Measurements from ENCODE around the gene KITLG.
"Not testable (repeated sequence)": the region's sequence is repeated elsewhere in the genome, so short reads cannot be mapped to it uniquely, and the experiment has no call there.

Gene KITLG

GRCh38 chr12:88509347-88509746 is 70.9 kb downstream of the KITLG start:
- no peaks in the 10 kb centered on the region for H3K36me3 Mint-ChIP-seq
- H3K4me3 Mint-ChIP-seq = no peak overlapping the region
- H3K9me3 Mint-ChIP-seq = no peaks in the 10 kb centered on the region
- H3K27ac Mint-ChIP-seq = no peak overlapping the region
- no peaks in the 10 kb centered on the region for H3K4me1 Mint-ChIP-seq
- DNase-seq (ENCODE audit: low spot score in 2 of 2) (no peak), ATAC-seq (ENCODE audit: low read depth) (no peak)
- no peaks in the 10 kb centered on the region for H3K27me3 Mint-ChIP-seq

GRCh38 chr12:88507851-88508250 is 72.4 kb downstream of the KITLG start:
- not testable (repeated sequence) for H3K27ac Mint-ChIP-seq; ATAC-seq (ENCODE audit: low read depth); H3K36me3 Mint-ChIP-seq; H3K27me3 Mint-ChIP-seq; H3K4me1 Mint-ChIP-seq; H3K9me3 Mint-ChIP-seq; DNase-seq (ENCODE audit: low spot score in 2 of 2); H3K4me3 Mint-ChIP-seq

DNA sequence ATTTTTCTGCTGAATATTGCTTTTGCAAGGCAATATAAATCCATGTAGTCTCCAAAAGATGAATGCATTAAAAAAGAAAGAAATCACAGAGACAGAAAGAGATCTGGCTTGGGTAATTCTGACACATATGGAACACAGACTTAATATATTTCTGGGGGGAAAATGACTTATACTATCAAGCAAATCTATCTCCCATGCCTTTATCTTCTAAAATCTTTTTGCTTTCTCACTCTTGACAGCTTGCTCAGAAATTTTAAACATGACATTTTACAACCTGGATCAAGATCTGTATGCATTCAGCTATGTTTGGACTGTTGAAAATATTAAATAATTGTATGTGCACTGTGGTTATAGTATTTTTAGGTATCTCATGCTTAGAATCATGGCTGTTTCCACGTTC is 73.0 kb downstream of the KITLG start:
- H3K27ac Mint-ChIP-seq = no peak overlapping the region
- no peak overlapping the region for H3K4me3 Mint-ChIP-seq
- no peaks in the 10 kb centered on the region for H3K27me3 Mint-ChIP-seq
- H3K36me3 Mint-ChIP-seq = no peaks in the 10 kb centered on the region
- H3K9me3 Mint-ChIP-seq = no peaks in the 10 kb centered on the region
- ATAC-seq (ENCODE audit: low read depth) = no peak
- H3K4me1 Mint-ChIP-seq = no peaks in the 10 kb centered on the region
- no peak for DNase-seq (ENCODE audit: low spot score in 2 of 2)

DNA sequence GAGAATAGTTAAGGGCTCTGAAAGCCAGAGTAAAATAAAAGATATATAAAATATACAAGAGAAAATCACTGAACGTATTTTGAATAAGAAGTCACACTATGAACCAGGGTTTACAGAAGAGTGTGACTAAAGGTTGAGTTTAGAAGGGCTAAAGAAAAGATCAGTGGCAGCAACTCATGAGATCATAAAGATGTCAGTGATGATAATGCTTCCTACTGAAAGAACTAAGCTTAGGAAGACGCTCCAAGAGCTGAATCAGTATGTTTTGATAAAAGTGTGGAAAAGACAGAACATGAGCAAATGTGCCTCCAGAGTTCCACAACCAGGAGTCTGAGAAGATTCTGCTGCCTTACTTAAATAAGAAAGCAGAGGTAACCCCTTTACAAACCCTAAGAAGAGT is 74.6 kb downstream of the KITLG start:
- Mint-ChIP-seq H3K27ac (no peak overlapping the region), H3K4me3 (no peak overlapping the region), H3K4me1 (no peaks in the 10 kb centered on the region), H3K9me3 (no peaks in the 10 kb centered on the region), H3K36me3 (no peaks in the 10 kb centered on the region), H3K27me3 (no peaks in the 10 kb centered on the region)
- ATAC-seq (ENCODE audit: low read depth) = no peak
- no peak for DNase-seq (ENCODE audit: low spot score in 2 of 2)

DNA sequence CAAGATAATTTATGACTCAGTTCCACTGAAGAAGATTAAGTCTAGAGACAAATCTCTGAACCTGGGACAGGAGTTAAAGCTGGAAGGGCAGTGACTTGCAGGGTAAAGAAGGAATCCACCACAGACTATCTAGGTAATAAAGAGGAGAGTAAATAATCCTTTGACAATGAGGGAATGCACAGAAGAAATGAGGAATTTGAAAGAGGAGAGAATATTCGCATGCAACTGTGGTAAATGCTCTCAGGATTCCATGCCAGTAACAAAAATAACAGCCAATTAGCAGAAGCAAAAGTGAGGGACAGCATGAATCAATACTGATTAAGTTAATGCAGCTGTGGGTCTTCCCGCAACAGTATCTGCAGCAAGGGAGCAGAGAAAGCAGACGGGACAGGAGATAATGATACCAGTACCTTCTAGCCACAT is 77.0 kb downstream of the KITLG start:
- Mint-ChIP-seq H3K36me3 (no peaks in the 10 kb centered on the region), H3K9me3 (no peaks in the 10 kb centered on the region), H3K27me3 (no peaks in the 10 kb centered on the region), H3K27ac (no peak overlapping the region), H3K4me3 (no peak overlapping the region), H3K4me1 (no peaks in the 10 kb centered on the region)
- ATAC-seq (ENCODE audit: low read depth) (no peak), DNase-seq (ENCODE audit: low spot score in 2 of 2) (no peak)

- no peak for ATAC-seq (ENCODE audit: low read depth)
- no peak for DNase-seq (ENCODE audit: low spot score in 2 of 2)
- no peaks in the 10 kb centered on the region for H3K27me3 Mint-ChIP-seq
- H3K36me3 Mint-ChIP-seq = no peaks in the 10 kb centered on the region
- no peaks in the 10 kb centered on the region for H3K4me1 Mint-ChIP-seq
- no peaks in the 10 kb centered on the region for H3K9me3 Mint-ChIP-seq
- no peak overlapping the region for H3K27ac Mint-ChIP-seq
- H3K4me3 Mint-ChIP-seq = no peak overlapping the region
These were observed 78.0 kb downstream of the KITLG start for GRCh38 chr12:88501972-88502938.

GRCh38 chr12:88496891-88497371 is 83.3 kb downstream of the KITLG start:
- no peaks in the 10 kb centered on the region for H3K27me3 Mint-ChIP-seq
- ATAC-seq (ENCODE audit: low read depth) (no peak), DNase-seq (ENCODE audit: low spot score in 2 of 2) (no peak)
- H3K36me3 Mint-ChIP-seq = no peaks in the 10 kb centered on the region
- no peak overlapping the region for H3K4me3 Mint-ChIP-seq
- no peaks in the 10 kb centered on the region for H3K9me3 Mint-ChIP-seq
- H3K27ac Mint-ChIP-seq = no peak overlapping the region
- H3K4me1 Mint-ChIP-seq = no peaks in the 10 kb centered on the region

DNA sequence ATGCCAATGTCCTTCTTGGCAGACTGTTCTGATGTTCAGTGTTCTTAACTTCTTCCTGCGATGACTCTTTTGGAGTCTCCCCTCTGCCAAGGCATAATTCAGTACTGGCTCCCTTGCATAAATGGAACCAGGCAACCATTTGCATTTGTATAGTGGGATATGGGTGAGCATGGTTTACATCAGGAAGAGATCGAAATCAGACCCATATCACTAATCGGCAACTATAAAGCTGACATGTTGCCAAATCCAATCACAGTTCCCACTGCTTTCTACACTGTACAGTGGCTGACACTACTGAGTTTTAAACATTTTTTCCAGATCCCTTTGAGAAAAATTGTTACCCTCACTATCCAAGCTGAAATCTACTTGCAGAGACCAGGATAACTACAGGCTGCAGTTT is 83.8 kb downstream of the KITLG start:
- Mint-ChIP-seq H3K36me3 (no peaks in the 10 kb centered on the region), H3K4me3 (no peak overlapping the region), H3K4me1 (no peaks in the 10 kb centered on the region), H3K9me3 (no peaks in the 10 kb centered on the region), H3K27me3 (no peaks in the 10 kb centered on the region), H3K27ac (no peak overlapping the region)
- no peak for ATAC-seq (ENCODE audit: low read depth)
- DNase-seq (ENCODE audit: low spot score in 2 of 2) = no peak

GRCh38 chr12:88495031-88495430 is 85.2 kb downstream of the KITLG start:
- no peaks in the 10 kb centered on the region for H3K4me1 Mint-ChIP-seq
- H3K36me3 Mint-ChIP-seq = no peaks in the 10 kb centered on the region
- DNase-seq (ENCODE audit: low spot score in 2 of 2) (no peak), ATAC-seq (ENCODE audit: low read depth) (no peak)
- H3K27ac Mint-ChIP-seq = no peak overlapping the region
- no peaks in the 10 kb centered on the region for H3K27me3 Mint-ChIP-seq
- no peak overlapping the region for H3K4me3 Mint-ChIP-seq
- no peaks in the 10 kb centered on the region for H3K9me3 Mint-ChIP-seq

GRCh38 chr12:88494520-88494919 is 85.8 kb downstream of the KITLG start:
- Mint-ChIP-seq H3K9me3 (peaks cover 3% of the 10 kb centered on the region), H3K36me3 (no peaks in the 10 kb centered on the region), H3K27me3 (no peaks in the 10 kb centered on the region), H3K27ac (no peak overlapping the region), H3K4me1 (no peaks in the 10 kb centered on the region), H3K4me3 (no peak overlapping the region)
- DNase-seq (ENCODE audit: low spot score in 2 of 2) = no peak
- ATAC-seq (ENCODE audit: low read depth) = no peak

- Mint-ChIP-seq H3K4me1 (no peaks in the 10 kb centered on the region), H3K27me3 (no peaks in the 10 kb centered on the region), H3K9me3 (peaks cover 3% of the 10 kb centered on the region), H3K27ac (no peak overlapping the region), H3K36me3 (no peaks in the 10 kb centered on the region), H3K4me3 (no peak overlapping the region)
- ATAC-seq (ENCODE audit: low read depth) (no peak), DNase-seq (ENCODE audit: low spot score in 2 of 2) (no peak)
These were observed 86.6 kb downstream of the KITLG start for GRCh38 chr12:88493636-88494035.

DNA sequence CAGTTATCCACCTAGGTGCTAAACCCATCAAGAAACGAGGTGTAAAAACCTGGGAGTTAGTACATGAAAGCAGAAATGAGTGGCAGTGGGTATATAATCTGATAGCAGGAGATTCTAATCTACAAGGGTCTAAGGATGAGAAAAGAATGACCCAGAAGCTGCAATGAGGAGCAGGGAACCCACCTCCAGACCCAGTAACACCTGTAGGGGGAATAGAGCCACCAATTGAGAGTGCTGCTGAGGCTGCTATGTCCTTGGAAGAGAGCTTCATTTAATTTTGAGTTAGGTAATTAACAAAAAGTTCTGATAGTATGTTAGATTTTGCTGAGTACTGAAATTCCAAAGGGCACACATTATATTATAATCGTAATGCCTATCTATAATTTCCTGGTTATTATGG is 89.8 kb downstream of the KITLG start:
- Mint-ChIP-seq H3K36me3 (no peaks in the 10 kb centered on the region), H3K9me3 (peaks cover 3% of the 10 kb centered on the region)

GRCh38 chr12:88472775-88473174 is 107.5 kb downstream of the KITLG start:
- H3K9me3 Mint-ChIP-seq = peaks cover 5% of the 10 kb centered on the region
- DNase-seq (ENCODE audit: low spot score in 2 of 2) (no peak), ATAC-seq (ENCODE audit: low read depth) (no peak)
- no peak overlapping the region for H3K27ac Mint-ChIP-seq
- peaks cover 2% of the 10 kb centered on the region for H3K27me3 Mint-ChIP-seq
- H3K4me3 Mint-ChIP-seq = no peak overlapping the region
- H3K4me1 Mint-ChIP-seq = no peaks in the 10 kb centered on the region
- no peaks in the 10 kb centered on the region for H3K36me3 Mint-ChIP-seq

More for the DNA sequence above, 89.8 kb downstream of the KITLG start:
- DNase-seq (ENCODE audit: low spot score in 2 of 2) (no peak), ATAC-seq (ENCODE audit: low read depth) (no peak)
- Mint-ChIP-seq H3K27me3 (no peaks in the 10 kb centered on the region), H3K4me3 (no peak overlapping the region), H3K4me1 (no peaks in the 10 kb centered on the region), H3K27ac (no peak overlapping the region)

- Mint-ChIP-seq H3K27ac (no peak overlapping the region), H3K27me3 (peaks cover 2% of the 10 kb centered on the region), H3K36me3 (no peaks in the 10 kb centered on the region), H3K9me3 (peaks cover 5% of the 10 kb centered on the region), H3K4me1 (no peaks in the 10 kb centered on the region), H3K4me3 (no peak overlapping the region)
- ATAC-seq (ENCODE audit: low read depth) (no peak), DNase-seq (ENCODE audit: low spot score in 2 of 2) (no peak)
These were observed 108.0 kb downstream of the KITLG start for GRCh38 chr12:88472248-88472647.
